Measurements from ENCODE around the gene F2R. TPM values are rescaled to one million over a fixed set of nuclear protein-coding genes. Genes with fewer than 3 reads are reported as not detected.
"Not testable (repeated sequence)": the region's sequence is repeated elsewhere in the genome, so short reads cannot be mapped to it uniquely, and the experiment has no call there.

F2R gene
- total RNA-seq, 4 donors from 2014 or later, result 0.38 to 13.0 (median 4.9) TPM

- no peaks in the 10 kb centered on the region for H3K36me3 ChIP-seq
- H3K27me3 ChIP-seq, result no peaks in the 10 kb centered on the region
- H3K4me3 ChIP-seq, result no peak overlapping the region
- H3K9me3 ChIP-seq, result peaks cover 0 to 7% (median 0%) of the 10 kb centered on the region in 3 donors
- no peak for DNase-seq
- TF ChIP-seq CTCF (IDR thresholded peaks at IDR 0.05) (no peak), POLR2A (IDR thresholded peaks at IDR 0.05) (no peak)
- no peaks in the 10 kb centered on the region for H3K4me1 ChIP-seq
- intact Hi-C loops (cut with DNase I), result no loop called here
- no peak overlapping the region for H3K27ac ChIP-seq
Measured at GRCh38 chr5:76763136-76763535, 47.2 kb downstream of the F2R start.

GRCh38 chr5:76764374-76764773 lies 48.4 kb downstream of the F2R start:
- no peak overlapping the region for H3K4me3 ChIP-seq
- TF ChIP-seq POLR2A (IDR thresholded peaks at IDR 0.05) (no peak), CTCF (IDR thresholded peaks at IDR 0.05) (no peak)
- 78 to 83% methylated on average over 3 of the region's 3 CpGs for WGBS, 2 donors
- H3K36me3 ChIP-seq, result no peaks in the 10 kb centered on the region
- peaks cover 0 to 7% (median 0%) of the 10 kb centered on the region in 3 donors for H3K9me3 ChIP-seq
- DNase-seq, result no peak
- H3K4me1 ChIP-seq, result no peaks in the 10 kb centered on the region
- no peaks in the 10 kb centered on the region for H3K27me3 ChIP-seq
- no peak overlapping the region for H3K27ac ChIP-seq
- intact Hi-C loops (cut with DNase I), result no loop called here

- Histone ChIP-seq H3K4me3 (no peak overlapping the region), H3K36me3 (no peaks in the 10 kb centered on the region), H3K27me3 (no peaks in the 10 kb centered on the region), H3K27ac (no peak overlapping the region), H3K9me3 (peaks cover 0 to 7% (median 0%) of the 10 kb centered on the region in 3 donors), H3K4me1 (no peaks in the 10 kb centered on the region)
- WGBS, 2 donors, result 60 to 72% methylated on average over 3 of the region's 3 CpGs
- TF ChIP-seq POLR2A (IDR thresholded peaks at IDR 0.05) (no peak), CTCF (IDR thresholded peaks at IDR 0.05) (no peak)
- no peak for DNase-seq
- intact Hi-C loops (cut with DNase I), result no loop called here
Measured at GRCh38 chr5:76765249-76765648, 49.3 kb downstream of the F2R start.

GRCh38 chr5:76766746-76767145 lies 50.8 kb downstream of the F2R start:
- Histone ChIP-seq H3K36me3 (no peaks in the 10 kb centered on the region), H3K27me3 (no peaks in the 10 kb centered on the region), H3K27ac (no peak overlapping the region), H3K9me3 (peaks cover 0 to 7% (median 0%) of the 10 kb centered on the region in 3 donors), H3K4me1 (no peaks in the 10 kb centered on the region), H3K4me3 (no peak overlapping the region)
- DNase-seq, result no peak
- no peak for TF ChIP-seq CTCF (IDR thresholded peaks at IDR 0.05)
- no peak for TF ChIP-seq POLR2A (IDR thresholded peaks at IDR 0.05)
- WGBS, 2 donors, result 79 to 80% methylated on average over 2 of the region's 2 CpGs
- intact Hi-C loops (cut with DNase I), result no loop called here

- not testable (repeated sequence) for H3K36me3 ChIP-seq, H3K4me3 ChIP-seq, H3K9me3 ChIP-seq, H3K27ac ChIP-seq, H3K27me3 ChIP-seq, DNase-seq, H3K4me1 ChIP-seq
- intact Hi-C loops (cut with DNase I), result loop anchor here (10.0 kb wide), 1 partner anchor 56 kb away; the partner anchor contains the start of gene F2R
- 91 to 94% methylated on average over 13 to 14 of the region's 14 CpGs for WGBS, 2 donors
Measured at GRCh38 chr5:76771041-76771440, 55.1 kb downstream of the F2R start.

All from esophagus squamous epithelium (tissue), 5 donors.